GM15510 (cell line): ENCODE data around the gene FBXW12.

Experiments used
- POLR2A ChIP-seq: IDR thresholded peaks from 3 replicates; pipeline ENCODE4 v1.6.1; 2011; ENCODE audit warnings: borderline replicate concordance; ENCODE audit not compliant: insufficient read length; ENCODE audit errors: extremely low read depth

The FBXW12 gene

GRCh38 chr3:48423883-48424695 lies 52.1 kb downstream of the FBXW12 start:
- no peak for TF ChIP-seq POLR2A

DNA sequence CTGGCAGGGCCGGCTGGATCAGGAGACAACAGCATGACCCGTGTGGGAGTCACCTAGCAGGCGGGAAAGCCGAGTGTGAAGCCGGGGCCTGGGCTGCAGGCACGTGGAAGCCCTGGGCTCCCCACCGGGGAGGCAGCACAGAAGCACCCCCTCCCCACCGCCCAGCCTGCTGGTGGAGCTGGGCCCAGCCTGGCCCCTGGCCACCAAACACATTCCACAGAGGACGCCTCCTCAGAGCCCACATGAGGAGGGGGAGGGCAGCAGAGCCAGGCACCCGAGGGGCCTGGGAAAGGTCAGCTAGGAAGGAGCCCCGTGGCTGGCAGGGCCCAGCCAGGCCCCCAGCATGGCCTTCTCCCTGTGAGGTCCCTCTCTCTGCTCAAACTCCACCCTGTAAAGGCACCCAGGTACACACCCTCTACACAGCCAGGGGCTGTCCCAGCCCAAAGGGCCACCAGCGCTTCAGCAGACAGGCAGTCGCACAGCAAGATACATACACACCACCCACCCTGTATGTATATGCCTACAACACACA lies 53.3 kb downstream of the FBXW12 start:
- TF ChIP-seq POLR2A: no peak

GRCh38 chr3:48426401-48426909 lies 54.4 kb downstream of the FBXW12 start:
- TF ChIP-seq POLR2A: no peak

- no peak for TF ChIP-seq POLR2A
These were observed 55.1 kb downstream of the FBXW12 start for GRCh38 chr3:48426944-48427629.

GRCh38 chr3:48427630-48427962 lies 55.6 kb downstream of the FBXW12 start:
- no peak for TF ChIP-seq POLR2A

DNA sequence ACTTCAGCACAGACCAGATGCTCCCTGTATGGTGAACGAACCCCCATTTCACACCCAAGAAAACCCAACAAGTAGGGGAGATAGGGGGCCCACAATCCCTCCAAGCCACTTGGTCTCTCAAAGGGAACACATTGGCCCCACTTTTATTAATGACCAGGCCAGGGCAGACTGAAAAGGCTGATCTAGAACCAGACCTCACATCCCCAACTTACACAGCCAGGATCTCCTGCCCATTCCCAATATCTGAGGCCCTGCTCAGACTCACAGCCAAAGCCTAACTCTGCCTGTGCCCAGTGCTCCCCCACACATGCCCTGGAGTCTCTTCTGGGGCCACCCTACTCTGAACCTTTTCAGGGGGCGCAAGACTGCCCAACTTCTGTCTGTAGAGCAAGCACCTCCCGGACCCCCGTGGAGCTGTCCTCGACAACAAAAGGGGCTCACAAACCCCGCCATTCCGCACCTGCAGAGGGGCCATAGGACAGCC lies 56.1 kb downstream of the FBXW12 start:
- TF ChIP-seq POLR2A: no peak

DNA sequence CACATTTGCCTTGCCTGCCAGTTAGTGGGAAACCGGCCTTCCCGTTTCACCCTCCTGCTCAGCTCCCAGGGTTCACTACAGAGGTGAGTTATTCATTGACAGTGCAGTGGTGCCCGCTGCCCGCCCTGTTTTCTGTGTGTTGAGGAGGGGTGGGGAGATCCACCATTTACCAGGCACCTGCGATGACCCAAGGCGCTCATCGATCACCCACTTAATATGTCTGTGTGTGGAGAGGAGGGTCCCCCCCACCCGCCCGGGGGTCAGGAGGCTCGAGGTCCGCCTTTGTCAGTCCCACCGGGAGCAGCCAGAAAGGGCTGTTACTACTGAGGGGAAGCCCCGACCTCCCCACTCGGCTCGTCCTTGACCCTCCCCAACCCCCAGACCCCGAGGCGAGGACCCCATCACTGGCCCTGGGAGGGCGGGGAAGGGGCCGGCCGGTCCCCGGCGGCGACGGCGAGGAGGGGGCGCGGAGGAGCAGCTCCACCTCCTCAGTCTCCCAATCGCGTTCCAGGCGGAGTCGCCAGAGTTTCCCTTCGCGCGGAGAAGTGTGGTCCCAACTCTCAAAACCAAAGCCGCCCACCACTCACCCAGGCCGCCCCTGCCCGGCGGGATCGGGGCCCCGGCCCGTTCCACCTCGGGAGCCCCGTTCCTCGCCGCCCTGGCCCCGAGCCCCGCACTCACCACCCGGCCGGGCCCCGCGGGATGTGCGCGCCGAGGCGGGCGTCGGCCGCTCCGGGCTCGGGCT lies 56.7 kb downstream of the FBXW12 start:
- no peak for TF ChIP-seq POLR2A

- no peak for TF ChIP-seq POLR2A
These were observed 57.4 kb downstream of the FBXW12 start for GRCh38 chr3:48429317-48429959.

GRCh38 chr3:48429960-48430707 lies 58.1 kb downstream of the FBXW12 start, which contains the start of gene PLXNB1:
TSS of gene PLXNB1 (minus strand) at chr3:48430086. CDS start at chr3:48424611, 5,475 bp downstream.
- no peak for TF ChIP-seq POLR2A

- TF ChIP-seq POLR2A: no peak
These were observed 58.7 kb downstream of the FBXW12 start for GRCh38 chr3:48430708-48431101.

- no peak for TF ChIP-seq POLR2A
These were observed 59.4 kb downstream of the FBXW12 start for GRCh38 chr3:48431224-48432029.

- no peak for TF ChIP-seq POLR2A
These were observed 60.7 kb downstream of the FBXW12 start for GRCh38 chr3:48432411-48433371.
